HCEC 1CT (cell line): ENCODE measurements around the gene MOB3C.
A peak's percentile ranks its signal among the peaks of the same experiment; 100 is the strongest.

Experiments used
- DNase-seq: peaks from one replicate; pipeline ENCODE4 v3.0.0-alpha.2; 2017

MOB3C gene

DNA sequence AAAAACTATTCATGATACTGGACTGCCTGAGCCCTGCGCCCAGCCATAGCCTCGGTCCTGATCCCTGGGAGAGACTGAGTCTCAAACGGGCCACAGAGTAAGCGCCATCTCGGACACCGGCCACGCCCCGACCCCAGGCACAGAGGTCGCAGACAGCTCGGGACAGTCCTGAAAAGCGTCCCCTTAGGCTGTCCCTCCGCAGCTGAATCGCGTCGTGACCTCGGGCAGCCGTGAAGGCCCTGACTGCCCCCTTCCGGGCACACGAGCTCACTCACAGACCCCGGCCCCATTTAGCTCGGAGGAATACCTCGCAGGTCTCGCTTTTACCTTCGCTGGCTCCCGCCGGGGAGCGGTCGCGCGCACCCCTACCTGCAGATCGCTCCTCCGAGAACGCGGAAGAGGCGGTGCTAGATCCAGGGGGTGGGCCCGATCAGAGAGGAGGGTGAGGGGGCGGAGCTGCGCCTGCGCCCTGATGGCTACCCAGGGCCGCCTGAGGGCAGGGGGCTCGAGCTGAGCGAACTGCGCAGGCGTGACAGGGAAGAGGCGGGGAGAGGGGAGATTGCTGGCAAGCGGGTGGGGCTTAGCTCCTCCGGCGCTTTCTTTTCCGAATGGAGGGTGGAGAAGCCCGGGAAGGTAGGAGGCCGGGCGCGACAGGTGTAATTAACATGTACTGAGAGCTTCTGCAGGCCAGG, 12.6 kb downstream of the MOB3C start, which contains the start of gene MKNK1:
Gene MKNK1 (minus strand): TSS at position 411 of the 692 bp plus-strand sequence. CDS start 20,941 bp downstream, outside the sequence.
- DNase-seq: peak; percentile 86

DNA sequence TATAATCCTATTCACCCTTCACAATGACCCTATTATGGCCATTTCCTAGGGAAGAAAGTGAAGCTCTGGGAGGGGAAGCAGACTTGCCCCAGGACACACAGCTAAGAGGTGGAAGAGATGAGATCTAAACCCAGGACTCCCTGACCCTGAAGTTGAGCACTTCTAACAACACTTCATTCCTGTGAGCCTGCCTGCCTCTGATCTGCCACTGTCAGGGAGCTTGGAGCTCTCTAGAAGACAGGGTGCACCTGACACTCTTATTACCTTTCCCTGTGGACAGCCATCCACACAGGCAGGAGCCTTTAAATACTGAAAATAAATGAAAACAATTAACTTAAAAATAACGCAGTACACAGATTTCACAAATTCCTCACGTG, 13.1 kb downstream of the MOB3C start:
- no peak for DNase-seq

DNA sequence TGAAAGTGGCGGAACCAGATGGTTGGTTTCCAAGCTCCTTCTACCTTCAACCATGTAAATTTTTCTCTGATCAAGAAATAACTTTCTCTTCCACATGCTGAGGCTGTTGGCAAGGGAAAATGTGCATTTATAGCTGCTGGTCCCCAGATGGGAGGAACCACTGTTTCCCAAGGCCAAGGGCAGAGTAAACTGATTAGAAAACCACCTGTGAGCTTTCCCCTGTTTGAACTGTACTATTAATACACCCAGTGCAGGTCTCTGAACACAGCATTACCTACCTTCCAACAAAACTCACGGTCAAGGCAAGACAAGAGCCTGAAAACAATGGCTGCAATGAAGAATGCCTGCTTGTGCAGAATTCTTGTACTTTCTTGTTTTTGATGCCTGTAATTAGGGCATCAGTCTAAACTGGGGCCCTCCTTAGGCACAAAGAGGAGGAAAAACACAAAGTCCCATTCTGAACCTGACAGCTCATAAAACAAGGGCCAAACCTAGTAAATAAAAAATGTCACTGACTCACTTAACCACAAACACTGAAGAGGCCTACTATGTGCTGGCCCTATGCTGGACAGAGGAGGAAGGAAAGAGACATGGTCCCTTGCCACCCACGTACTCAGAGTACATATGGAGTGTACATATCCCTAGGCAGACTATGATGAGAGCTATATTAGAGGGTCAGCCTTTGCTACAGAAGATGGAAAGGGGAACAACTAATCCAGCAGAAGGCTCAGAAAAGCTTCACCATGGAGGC, 15.2 kb downstream of the MOB3C start:
- DNase-seq: no peak

DNA sequence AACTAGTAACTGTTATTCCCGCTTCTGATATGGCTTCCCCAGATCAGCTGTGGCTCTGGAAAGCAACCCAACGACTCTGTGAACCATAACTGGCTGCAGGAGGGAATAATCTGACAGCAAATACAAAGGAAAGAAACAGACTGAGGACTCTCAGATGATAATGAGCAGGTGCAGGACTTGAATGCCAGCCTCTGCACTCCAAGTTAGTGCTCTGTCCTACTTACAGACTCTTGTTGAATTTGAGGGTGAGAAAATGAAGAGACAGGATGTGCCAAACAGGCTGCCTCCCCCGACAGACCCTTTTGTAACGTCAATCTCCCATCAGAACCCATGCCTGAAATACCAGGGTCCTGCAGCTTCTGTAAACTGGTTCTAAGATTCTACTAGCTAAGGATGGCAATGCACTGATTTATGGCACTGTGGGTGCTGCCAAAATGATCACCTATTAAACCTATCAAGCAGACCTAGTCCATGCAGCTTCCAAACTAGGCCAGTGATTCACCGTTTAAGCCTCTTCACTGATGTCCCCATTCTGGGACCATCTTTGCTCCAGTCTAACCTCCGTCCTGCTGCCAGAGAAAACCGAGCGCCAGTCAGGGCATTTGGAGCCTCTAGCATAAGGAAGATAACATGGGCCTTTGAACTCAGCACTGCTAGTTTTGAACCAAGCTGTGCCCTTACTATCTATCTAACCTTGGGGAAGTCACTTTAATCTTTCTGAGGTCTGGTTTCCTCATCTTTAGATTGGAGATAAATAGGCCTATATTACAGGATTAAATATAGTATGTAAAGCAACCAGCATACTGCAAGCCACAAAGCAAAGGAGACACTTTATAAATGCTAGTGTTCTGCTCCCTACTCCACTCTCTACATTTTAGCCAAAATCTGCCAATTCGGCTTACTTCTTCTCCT, 17.3 kb downstream of the MOB3C start:
- no peak for DNase-seq

DNA sequence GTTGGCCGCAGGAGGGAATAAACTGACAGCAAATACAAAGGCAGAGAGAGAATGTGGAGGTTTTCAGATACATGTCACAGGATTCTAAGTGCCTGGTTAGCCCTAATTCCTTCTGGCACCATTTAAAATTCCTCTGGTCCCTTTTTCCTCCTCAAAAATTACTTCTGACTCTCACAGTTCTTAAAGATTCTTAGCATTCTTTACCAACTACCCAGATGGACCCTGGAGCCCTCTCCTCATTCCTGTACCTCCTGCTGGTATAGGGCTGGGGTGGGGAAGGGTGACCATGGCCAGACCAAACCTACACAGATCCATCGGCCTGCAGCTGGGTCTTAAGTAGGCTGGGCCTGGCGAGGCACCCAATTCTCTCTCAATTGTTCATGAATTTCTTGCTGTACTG, 19.8 kb downstream of the MOB3C start:
- DNase-seq: no peak

DNA sequence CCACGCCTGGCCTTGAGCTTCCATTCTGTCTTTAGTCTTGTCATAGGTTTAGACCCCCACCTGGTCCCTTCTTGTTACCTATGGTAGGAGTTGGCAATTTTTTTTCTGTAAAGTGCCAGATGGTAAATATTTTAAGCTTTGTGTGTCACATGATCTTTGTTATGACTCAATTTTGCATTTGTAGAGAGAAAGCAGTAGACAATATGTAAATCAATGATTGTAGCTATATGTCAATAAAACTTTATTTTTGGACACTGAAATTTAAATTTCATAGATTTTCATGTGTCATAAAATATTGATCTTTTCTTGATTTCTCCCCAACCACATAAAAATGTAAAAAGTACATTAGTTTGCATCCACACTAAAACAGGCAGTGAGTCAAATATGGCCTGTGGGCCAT, 20.6 kb downstream of the MOB3C start:
- DNase-seq: no peak

DNA sequence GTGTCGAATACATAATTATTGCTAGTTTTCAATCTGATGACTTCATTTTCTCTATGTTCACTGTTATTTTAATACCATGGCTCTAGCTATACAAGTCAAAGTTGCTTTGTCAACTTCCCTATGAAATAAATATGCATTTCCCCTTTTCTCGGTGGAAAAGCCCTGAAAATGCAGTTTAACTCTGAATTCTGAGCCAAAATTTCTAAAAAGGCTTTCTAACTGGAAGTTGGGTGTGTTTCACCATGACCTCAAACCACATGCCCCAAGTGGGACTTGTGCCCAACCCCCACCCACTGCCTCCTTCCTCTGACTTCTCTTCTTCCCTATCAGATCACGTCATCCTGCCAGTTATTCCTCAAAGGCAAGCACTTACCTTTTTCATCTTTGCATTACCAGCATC, 21.5 kb downstream of the MOB3C start:
- no peak for DNase-seq

DNA sequence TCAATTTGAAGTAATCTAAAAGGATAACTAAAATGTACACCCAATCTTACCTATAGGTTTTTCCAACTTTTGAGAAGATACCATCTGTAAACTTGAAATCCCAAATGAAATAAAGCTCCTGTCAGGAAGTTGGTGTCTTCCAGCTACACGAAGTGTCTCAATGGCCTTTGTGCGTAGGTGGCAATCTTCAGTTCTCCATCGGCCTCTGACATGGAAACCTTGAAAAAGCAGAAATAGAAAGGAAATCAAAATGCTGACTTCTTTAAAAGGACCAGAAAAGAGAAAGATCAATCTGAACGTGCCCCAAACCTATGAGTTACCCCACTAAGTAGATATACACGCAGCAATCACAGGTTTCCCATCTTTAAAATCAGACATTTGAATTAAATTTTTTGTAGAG, 22.5 kb downstream of the MOB3C start:
- DNase-seq: no peak

DNA sequence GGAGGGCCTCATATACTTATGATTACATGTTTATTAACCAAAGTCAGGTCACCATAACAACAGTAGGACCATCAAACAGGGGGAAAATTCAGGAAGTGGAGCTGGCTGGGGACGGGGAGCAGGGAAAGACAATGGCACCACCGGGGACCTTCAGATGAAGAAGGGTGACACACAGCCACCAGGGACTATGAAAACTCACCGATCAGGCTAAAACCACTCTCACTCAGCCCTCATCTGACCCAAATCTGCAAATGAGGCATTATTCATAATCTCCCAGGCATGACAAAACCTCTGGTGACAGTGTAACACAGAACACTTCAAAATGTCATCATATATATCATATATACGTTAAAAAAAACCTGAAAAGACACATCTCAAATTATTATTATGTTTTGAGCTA, 23.8 kb downstream of the MOB3C start:
- DNase-seq: no peak

DNA sequence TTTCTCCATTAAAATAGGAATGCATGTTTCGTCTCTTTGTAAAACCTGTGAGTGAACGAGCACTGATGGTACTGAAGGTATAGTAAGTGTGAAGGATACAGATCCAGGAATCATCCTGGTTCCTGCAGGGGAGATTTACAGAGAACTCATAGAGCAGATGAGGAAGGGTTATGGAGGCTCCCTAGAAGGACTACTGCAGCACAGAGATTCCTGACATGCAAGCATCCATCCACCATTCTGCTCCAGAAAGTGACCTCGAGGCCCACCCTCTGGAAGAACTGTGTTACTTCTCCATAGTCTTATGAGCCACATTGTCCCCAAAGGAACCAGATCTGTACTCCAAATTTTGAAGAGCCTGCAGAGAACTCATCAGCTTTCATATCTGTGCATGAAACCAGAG, 27.1 kb downstream of the MOB3C start:
- no peak for DNase-seq

DNA sequence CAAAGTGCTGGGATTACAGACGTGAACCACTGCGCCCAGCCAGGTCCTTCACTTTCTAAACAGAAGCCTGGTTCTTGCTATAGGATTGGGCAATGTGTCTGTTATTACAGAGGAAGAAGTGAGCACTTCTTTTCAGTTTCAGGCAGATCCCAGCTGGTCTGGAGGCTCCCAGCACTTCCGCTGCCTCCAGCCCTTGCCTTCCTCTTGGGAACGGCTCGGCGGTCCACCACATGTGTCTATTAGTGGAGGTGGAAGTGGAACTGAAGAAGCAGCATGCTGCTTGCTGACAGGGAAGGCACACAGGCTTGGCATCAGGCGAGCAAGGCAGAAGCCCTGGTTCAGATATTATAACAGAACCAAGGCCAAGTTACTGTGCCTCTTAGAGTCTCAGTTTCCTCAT, 29.5 kb downstream of the MOB3C start:
- DNase-seq: no peak

DNA sequence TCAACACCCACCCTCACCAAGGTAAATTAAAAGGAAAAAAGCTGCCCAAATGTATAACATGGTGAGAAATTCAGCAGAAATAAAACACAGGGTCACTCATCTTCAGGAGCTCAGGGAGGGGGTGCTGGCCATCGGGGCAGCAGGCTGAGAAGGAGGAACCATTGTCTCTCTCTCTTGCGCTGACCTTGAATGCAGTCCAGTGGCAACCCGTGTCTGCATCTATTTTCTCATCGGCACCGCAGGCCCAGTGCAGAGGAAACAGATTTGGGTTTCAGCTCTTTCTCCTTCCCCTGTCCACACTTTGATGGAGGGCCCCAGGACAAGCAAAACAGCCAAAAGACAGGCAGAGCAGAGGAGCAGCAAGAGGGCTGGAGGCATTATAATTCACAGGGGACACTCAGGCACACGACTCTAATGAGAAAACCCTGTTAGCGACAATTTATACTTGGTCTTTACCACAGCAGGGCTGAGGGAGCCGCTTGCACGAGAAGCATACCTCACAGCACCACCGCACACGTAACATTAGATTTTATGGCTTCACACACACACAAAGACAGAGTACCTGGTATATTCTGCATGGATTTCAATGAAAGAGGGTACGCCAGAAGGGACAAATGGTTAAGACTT, 31.2 kb downstream of the MOB3C start:
- DNase-seq: no peak

DNA sequence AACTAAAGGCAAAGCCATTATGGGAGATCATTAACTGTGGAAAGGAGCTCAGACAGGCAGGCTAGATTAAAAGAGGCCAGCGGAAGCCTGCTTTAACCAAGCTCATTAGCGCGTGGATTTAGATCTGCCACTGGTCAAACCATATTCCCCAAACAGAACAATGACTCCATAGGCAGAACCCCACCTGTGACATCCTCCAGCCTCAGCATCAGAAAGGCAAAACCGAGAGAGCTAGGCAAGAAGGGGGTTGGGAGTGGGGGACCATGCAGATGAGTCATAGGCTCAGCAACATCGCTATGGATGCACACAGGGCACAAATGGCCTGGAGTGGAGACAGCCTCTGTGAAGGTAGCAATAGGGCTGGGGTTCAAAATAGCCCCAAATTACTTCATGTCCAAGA, 33.1 kb downstream of the MOB3C start:
- DNase-seq: no peak

DNA sequence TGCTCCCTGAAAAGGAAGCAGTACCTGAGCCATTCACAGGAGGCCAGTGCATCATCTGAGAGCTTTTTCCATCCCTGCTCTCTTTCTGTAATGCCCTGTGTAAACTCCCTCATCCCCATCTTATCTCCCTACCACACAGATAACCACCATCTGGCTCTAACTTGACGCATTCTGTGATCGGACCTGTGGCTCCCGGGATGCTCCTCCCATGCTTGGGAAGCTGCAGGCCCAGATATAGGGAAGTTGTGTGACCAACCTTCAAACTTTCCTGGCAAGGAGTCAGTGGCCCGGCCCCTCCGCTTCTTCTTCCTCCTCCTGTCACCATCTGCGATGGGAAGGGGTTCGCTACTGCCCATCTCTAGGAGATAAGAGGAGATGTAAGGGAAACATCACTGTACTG, 33.6 kb downstream of the MOB3C start:
- DNase-seq: no peak

DNA sequence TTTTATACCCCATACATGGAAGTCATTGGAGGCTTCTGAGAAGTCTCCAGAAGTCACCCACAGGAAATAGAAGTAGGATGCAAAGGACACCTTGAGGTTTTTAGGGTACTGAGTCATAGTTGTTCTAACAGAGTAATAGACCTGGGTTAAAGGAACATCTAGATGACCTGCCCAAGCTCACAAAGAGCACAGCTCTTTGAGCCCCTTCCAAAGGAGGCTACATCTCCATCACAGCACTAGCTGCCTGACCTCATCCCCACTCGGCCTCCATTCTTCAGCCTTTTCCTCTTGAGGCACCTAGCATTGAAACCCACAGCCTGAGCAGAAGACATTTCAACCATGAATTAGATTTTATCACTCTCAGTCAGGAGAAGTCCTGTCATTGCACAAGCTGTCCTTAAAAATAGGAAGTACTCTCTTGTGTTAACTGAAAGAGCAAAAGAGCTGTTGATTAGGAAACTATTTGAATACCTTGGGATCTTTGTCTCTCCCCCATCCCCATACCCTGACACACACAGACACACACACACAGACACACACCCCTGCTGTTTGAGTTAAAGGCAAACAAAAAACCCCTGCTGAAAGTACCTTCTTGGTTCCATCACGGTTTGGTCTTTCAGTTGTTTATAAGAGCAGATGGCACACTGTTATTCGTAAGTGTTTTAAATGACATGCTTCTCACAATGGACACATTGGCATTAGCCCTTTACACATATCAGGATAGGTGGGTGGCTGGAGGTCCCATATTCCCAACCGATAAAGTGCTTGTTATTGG, 34.7 kb downstream of the MOB3C start:
- peak; percentile 37 for DNase-seq

DNA sequence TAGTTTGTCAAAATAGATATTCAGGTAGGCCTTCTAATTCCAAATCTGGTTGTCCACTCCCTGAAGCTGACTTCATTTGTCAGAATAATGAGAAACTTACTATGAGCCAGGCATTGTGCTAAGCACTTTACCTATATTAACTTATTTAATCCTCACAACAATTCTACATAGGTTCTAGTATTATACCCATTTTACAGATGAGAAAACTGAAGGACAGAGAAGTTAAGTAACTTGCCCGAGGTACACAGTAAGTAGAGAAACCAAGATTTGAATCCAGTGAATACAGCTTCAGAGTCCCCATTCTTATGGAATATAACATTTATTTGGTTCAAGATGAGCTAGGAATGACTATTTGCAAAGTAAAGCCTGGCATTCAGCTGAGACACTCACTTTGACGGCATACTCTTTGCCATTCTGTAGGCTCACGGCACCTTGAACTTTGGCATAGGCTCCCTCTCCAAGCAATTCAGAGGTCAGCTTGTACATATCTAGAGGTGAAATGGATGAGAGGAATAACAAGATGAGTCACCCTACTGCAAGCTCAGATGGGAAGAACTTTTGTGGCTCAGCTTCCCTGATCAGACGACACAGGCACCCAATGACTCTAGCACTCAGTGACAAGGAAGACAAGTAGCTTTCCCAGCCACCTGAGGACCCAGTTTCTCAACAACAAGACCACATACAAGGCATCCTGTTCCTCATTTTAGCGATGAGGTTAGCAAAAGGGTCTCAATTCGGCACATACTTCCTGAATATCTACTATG, 36.3 kb downstream of the MOB3C start:
- peak; percentile 18 for DNase-seq

DNA sequence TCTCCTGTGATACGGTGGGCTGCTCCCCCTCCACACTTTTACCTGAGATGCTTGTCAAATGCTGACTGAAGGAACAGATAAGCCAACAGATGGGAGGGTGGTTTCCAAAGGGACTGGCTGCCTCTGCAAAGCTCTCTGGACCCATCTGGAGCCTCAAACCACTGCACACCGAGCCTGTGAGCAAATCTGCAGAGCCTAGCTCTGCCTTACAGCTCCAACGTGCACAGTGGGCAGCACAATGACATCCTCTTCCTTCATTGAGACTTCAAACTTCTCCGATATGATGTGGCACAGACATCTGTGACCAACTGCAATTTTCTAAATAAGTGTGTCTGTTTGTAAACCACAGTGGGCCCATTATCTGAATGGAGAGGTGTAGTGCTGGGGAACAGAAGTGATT, 38.9 kb downstream of the MOB3C start:
- no peak for DNase-seq

DNA sequence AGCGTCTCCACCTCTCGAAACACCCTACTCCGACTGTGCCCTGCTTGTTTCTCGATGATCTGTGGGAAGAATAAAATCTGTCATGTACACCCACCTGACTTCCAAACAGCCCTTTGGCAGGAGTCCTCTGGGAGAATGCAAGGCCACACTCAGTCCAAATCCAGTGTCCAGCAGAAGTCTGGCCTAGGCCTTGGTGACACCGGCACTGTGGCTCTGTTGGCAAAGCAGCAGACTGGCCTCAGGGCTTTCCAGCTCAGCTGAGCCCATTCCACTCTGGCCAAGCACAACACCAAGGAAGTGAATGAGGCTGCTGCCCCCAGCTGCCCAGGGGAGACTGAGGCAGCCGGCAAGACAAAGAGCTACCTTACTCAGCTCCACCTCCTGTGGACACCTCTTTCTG, 40.0 kb downstream of the MOB3C start:
- DNase-seq: no peak

DNA sequence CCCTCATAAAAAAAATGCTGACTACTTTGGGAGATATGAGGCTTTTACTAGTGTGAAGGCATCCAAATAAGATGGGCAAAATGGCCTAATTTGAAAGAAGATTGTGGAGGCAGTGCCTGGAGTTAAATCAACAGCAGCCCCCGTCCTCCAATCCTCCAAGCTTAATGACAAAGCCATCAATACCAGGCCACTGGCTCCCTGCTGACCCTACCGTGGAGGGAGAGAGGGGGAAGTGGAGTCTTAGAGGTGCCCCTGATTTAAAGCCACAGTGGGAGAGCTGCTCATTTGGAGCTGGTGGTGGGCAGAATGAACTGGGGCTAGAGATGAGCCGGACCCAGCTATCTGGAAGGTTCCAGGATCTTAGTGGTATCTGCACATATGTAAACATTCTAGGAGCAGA, 40.8 kb downstream of the MOB3C start:
- DNase-seq: no peak

DNA sequence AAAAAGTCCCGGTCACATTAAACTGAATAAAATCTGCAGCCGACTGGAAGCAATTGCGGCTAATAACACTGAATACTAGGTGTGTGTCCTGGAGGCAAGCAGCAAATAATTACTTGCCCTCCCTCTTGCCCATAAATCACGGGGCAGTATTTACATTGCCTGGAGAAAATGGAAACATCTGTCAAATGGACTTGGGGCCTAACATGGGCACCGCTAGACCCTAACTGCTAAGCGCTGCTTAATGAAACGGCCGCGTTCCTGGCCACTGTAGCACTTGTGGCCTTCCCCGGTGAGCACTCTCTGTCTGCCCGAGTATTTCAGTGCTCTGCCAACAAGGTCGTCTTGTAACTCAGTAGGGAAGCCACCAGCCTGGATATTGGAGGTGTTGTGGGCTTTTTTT, 41.3 kb downstream of the MOB3C start:
- DNase-seq: no peak

DNA sequence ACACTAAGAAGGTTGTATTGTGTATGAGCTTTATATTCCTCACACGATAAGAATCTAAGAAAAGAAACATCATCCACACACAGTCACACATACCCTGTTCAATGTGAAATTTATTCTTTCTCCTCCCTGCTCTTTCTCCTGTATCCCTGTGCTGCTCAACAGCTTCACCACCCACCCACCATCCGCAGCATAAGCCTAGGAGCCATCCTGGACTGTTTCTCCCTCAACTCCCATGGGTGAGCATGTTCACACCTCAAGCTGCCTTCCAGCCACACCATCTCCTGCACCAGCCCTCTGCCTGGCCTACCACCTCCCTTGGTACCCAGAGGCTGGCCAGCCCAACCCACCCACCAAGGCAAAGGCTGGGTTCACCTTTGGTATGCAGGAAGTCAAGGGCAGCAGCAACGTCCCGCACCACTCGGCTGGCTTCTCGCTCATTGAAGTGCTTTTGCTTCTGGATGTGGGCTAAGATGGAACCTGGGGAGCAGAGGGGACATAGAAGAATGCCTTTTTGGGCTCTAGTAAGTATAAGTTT, 44.9 kb downstream of the MOB3C start:
- no peak for DNase-seq
